Stimulated activated CD8-positive, alpha-beta memory T cell treated with anti-CD3 and anti-CD28 coated beads, Interleukin-7, amount 100 ng/mL, for 24 hours (primary cell): ENCODE measurements around the gene CEP72.
"Not testable (repeated sequence)": the region's sequence is repeated elsewhere in the genome, so short reads cannot be mapped to it uniquely, and the experiment has no call there.

Source experiments
- DNase-seq: peaks from one replicate; pipeline ENCODE4 v3.0.0-alpha.2; 2020; ENCODE audit warnings: low read depth

Gene CEP72

DNA sequence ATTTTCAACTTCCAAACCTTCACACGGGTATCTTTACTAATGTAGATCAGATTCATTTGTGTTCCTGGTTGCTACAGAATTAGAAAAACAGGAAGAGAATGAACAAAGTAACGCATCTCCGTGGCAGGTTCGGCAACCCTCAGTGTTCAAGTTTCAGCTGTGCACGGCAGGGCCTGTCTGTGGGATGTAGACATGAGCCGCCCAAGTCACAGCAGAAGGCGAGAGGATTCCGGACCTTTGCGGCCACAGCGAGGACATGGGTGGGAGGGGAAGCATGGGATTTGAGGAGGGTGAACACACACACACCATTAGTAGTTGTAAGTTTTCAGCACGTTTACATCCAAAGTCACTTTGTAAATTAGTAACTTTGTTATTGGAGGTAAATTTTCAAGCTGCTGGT, 31.7 kb upstream of the CEP72 start:
- DNase-seq, result no peak

DNA sequence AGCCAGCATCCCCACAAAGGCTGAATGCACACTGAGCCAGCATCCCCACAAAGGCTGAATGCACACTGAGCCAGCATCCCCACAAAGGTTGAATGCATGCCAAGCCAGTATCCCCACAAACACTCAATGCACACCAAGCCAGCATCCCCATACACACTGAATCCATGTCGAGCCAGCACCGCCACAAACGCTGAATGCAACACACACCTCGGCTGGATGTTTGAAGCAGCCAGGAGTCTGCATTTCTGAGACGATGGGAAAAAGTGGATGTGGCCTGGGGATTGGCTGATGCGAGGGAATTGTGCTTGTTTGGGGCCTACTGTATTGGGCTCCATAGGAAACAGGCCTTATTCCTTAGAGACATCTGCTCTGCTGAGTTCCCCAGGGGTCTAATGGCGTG, 30.9 kb upstream of the CEP72 start:
- no peak for DNase-seq

DNA sequence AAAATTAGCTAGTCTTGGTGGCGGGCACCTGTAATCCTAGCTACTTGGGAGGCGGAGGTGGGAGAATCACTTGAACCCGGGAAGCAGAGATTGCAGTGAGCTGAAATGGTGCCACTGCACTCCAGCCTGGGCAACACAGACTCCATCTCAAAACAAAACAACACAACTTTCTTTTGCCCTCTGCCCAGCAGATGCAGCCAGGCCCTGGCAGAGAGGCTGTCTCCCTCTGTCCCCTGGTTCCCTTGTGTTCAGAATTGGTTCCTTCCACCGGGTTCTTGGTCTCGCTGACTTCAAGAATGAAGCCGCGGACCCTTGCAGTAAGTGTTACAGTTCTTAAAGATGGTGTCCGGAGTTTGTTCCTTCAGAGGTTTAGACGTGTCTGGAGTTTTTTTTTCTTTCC, 30.2 kb upstream of the CEP72 start:
- DNase-seq, result no peak

DNA sequence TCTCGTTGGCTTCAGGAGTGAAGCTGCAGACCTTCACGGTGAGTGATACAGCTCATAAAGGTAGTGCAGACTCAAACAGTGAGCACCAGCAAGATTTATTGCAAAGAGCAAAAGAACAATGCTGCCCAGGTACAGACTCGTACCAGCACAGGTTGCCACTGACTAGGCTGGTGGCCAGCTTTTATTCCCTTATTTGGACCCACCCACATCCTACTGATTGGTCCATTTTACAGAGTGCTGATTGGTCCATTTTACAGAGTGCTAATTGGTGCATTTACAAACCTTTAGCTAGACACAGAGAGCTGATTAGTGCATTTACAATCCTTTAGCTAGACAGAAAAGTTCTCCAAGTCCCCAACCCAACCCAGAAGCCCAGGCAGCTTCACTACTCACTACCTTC, 29.7 kb upstream of the CEP72 start:
- not testable (repeated sequence) for DNase-seq

DNA sequence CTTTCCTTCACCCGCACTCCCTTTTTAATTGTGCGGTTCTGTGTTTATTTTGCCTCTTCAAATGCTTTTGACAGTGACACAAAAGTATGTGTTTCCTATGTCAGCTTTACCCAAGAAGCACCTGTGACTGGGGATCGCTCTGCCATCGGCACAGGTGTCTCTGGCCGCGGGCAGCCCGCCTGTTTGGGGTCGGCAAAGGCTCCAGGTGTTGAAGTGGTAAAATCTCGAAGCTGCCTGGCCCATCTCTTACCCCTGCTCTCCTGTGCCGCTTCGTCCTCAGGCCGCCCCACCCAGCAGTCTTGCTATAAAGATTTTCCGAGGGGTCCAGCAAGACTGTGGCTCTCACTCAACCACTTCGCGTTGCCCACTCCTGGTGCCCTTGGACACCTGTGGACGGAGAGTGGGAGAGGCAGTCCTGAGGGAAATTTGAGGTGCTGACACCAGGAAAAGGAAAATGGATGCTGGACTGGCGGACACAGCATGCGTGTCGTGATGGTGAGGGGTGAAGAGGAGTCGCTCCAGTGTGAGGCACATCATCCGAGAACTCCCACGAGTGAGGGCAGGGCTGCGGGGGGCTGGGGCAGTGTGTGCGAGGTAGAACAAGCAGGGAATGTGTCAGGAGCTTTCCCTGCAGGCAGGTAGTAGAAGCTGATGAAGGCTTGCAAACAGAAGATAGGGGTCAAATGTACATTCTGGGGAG, 29.1 kb upstream of the CEP72 start:
- no peak for DNase-seq

DNA sequence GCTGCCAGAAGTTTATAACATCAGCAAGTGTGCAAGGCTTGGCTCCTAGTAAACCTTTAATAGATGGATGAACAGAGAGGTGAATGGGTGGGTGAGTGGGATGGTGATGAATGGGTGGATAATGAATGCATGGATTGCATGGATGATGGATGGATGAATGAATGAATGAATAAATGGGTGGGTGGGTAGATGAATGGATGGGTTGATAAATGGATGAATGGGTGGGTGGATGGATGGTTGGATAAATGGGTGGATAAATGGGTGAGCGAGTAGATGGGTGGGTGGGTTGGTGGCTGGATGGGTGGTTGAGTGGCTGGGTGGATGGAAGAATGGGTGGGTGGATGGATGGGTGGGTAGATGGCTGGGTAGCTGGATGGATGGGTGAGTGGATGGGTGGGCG, 28.5 kb upstream of the CEP72 start:
- no peak for DNase-seq

GRCh38 chr5:584216-584615, 27.9 kb upstream of the CEP72 start:
- no peak for DNase-seq

DNA sequence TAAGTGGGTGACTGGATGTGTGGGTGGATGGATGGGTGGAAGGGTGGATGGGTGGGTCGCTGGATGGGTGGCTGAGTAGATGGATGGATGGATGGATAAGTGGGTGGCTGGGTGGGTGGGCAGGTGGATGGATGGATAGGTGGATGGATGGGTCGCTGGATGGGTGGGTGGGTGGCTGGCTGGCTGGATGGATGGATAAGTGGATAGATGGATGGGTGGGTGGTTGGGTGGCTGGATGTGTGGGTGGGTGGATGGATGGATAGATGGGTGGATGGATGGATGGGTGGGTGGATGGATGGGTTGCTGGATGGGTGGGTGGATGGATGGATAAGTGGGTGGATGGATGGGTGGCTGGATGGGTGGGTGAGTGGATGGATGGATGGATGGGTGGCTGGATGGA, 27.3 kb upstream of the CEP72 start:
- DNase-seq, result no peak

DNA sequence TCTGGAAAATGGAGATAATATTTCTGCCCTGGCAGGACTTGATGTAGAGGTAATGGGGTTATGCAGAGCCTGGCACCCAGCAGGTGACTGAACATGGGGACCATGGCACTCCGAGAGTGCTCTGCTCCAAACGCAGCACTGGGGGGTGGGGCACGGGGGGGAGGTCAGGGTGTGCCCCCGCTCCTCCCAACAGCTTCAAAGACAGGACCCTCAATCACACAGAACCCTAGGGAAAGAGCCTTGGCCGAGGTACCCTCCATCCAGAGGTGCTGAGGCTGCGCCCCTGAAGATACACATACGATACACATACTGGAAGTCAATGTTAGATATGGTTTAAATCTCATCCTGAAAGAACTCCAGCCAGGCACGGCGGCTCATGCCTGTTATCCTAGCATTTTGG, 26.6 kb upstream of the CEP72 start:
- no peak for DNase-seq

- DNase-seq, result no peak
These were observed 26.0 kb upstream of the CEP72 start for GRCh38 chr5:585962-586628.

- DNase-seq, result no peak
These were observed 25.3 kb upstream of the CEP72 start for GRCh38 chr5:586751-587285.

DNA sequence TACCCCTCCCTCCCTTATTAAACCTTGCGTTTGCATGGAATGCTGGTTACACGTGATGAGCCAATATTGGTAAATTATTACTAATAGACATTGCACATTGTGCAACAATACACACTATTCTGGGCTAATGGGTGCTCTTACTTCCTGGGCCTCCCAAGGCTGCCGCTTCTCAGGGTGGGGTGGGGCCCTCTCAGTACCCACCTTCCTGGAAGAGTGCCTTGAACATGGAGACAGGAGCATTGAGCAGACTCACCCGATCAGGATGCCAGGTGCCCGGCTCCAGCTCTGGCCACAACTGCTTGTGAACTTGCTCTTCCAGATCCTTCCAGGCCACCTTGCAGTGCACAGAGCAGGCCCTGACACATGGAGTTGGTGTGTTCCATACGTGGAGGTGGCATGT, 24.7 kb upstream of the CEP72 start:
- no peak for DNase-seq

GRCh38 chr5:588406-588995, 23.6 kb upstream of the CEP72 start:
- DNase-seq, result no peak

- no peak for DNase-seq
These were observed 23.0 kb upstream of the CEP72 start for GRCh38 chr5:589173-589572.

GRCh38 chr5:589588-589987, 22.6 kb upstream of the CEP72 start:
- DNase-seq, result no peak

- no peak for DNase-seq
These were observed 21.8 kb upstream of the CEP72 start for GRCh38 chr5:590346-590745.

- no peak for DNase-seq
These were observed 20.4 kb upstream of the CEP72 start for GRCh38 chr5:591746-592145.

- no peak for DNase-seq
These were observed 20.0 kb upstream of the CEP72 start for GRCh38 chr5:592158-592557.

DNA sequence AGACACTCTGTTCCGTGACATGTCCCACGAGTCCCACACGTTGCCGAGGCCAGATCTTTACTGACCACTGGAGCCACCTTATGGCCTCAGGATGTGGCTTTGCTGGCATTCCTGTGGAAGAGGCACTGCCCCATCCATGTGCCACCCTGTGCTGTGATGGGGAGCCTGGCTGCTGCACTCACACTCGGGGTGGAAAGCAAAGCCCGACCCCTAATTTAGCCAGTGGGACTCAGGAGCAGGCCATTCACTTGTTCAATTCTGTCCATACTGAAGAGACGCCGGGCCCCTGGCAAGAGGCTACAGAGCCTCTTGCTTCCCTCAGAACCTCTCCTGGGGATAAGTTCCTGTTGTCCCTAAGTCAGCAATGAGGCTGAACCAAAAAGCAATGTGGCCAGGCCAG, 18.6 kb upstream of the CEP72 start:
- no peak for DNase-seq

- no peak for DNase-seq
These were observed 17.8 kb upstream of the CEP72 start for GRCh38 chr5:594226-594860.

DNA sequence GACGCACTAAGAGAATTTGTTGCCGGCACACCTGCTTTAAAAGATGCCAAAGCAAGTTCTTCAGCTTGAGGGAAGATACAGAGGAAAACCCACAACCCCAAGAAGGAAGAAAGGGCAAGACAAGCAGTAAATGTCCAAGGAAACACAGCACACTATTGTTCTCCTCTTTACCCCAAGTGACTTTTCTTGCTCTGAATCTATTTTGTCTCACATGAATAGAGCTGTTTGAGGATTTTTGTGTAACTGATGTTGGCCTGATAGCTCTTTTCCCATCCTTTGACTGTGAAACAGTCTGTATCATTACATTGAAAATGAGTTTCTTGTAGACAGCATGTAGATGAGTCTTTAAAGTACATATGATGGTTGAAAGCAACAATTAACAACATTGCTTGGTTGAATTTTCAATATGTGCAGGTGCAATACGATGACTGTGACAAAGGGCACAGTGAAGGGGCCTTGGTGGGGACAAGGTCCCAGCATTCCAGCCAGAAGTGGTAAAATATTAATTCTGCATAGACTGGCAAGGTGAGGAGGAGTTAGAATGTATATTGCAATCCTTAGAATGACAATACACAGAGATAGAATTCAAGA, 16.8 kb upstream of the CEP72 start:
- DNase-seq, result no peak

GRCh38 chr5:597871-598563, 14.1 kb upstream of the CEP72 start:
- DNase-seq, result no peak
